Astrocyte of the cerebellum (primary cell): ENCODE measurements around the gene HSPA9.

Experiments
- DNase-seq: peaks from one replicate; pipeline ENCODE4 v3.0.0-alpha.2; 2011; ENCODE audit warnings: low read depth
- H3K4me3 ChIP-seq: 2 replicates; pipeline ENCODE4 v1.5.1; 2011; ENCODE audit warnings: mild to moderate bottlenecking, low read depth, low read length, moderate library complexity
- CTCF ChIP-seq: IDR thresholded peaks from 2 replicates; pipeline ENCODE4 v1.5.1; 2012; ENCODE audit warnings: low read length, low read depth, moderate library complexity, mild to moderate bottlenecking; ENCODE audit errors: missing control alignments
- in situ Hi-C: cut with HindIII; loops from 2 replicates; pipeline ENCODE4 v1.10.0; 2017; ENCODE audit warnings: low sequenced_read_pairs

HSPA9 gene

DNA sequence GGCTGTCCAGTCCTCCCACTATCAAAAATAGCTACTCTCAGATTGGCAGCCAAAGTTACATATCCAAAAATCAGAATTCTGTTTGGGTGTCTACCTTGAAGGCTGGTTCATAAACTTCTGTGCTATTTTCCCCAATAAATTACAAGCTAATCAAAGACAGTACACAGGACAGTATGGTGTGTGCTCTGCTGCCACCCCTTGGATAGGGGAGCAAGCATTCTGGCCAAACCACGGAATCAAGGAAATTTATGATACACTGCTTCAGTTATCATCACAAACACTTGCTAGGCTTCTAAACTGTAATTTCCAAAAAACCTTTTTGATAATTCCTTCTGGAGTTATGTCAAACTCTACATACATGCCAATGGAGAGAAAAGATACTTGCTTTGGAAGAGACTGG lies 48.0 kb downstream of the HSPA9 start:
- TF ChIP-seq CTCF: no peak
- H3K4me3 ChIP-seq: no peak overlapping the region
- in situ Hi-C loops: no loop called here
- no peak for DNase-seq

DNA sequence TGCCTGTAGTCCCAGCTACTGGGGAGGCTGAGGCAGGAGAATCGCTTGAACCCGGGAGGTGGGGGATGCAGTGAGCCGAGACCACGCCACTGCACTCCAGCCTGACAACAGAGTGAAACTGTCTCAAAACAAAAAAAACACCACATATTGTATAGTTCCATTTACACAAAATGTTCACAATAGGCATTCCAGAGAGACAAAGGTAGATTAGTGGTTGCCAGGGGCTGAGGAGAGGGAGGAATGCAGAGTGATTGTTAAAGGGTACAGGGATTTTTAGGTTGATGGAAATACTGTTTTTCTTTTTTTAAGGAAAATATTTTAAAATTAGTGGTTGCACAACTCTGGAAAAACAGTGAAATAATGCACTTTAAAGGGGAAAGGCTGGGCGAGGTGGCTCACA lies 51.8 kb downstream of the HSPA9 start:
- no peak overlapping the region for H3K4me3 ChIP-seq
- in situ Hi-C loops: no loop called here
- no peak for DNase-seq
- TF ChIP-seq CTCF: no peak

DNA sequence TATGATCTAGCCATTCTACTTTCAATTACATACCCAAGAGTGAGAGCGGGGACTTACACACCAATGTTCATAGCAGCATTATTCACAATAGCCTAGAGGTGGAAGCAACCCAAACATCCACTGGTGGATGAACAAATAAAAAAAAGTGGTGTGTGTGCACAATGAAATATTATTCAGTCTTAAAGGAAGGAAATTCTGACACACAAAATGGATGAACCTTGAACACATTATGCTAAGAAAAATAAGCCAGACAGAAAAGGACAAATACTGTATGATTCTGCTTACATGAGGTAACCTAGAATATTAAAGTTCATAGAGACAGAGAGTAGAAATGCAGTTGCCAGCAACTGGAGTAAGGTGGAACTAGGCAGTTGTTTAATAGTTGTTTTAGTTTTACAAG lies 54.2 kb downstream of the HSPA9 start:
- H3K4me3 ChIP-seq: no peak overlapping the region
- TF ChIP-seq CTCF: no peak
- DNase-seq: no peak
- in situ Hi-C loops: no loop called here

GRCh38 chr5:138517437-138517836 lies 57.8 kb downstream of the HSPA9 start:
- in situ Hi-C loops: no loop called here
- TF ChIP-seq CTCF: no peak
- no peak for DNase-seq

GRCh38 chr5:138515556-138516245 lies 59.5 kb downstream of the HSPA9 start:
- no peak overlapping the region for H3K4me3 ChIP-seq
- no peak for DNase-seq
- in situ Hi-C loops: no loop called here
- no peak for TF ChIP-seq CTCF

More at GRCh38 chr5:138517437-138517836, 57.8 kb downstream of the HSPA9 start:
- H3K4me3 ChIP-seq: no peak overlapping the region

DNA sequence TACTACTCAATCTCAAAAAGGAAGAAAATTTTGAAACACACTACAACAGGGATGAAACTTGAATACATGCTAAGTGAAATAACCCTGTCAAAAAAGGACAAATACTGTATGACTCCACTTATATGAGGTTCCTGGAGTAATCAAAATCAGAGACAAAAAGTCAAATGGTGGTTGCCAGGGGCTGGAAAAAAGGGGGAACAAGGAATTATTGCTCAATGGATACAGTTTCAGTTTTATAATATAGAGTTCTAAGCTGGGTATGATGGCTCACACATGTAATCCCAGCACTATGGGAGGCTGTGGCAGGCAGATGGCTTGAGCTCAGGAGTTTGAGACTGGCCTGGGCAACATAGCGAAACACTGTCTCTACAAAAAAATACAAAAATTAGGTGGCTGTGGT lies 61.2 kb downstream of the HSPA9 start:
- DNase-seq: no peak
- no peak for TF ChIP-seq CTCF
- H3K4me3 ChIP-seq: no peak overlapping the region
- in situ Hi-C loops: no loop called here
